HCEC 1CT (cell line): ENCODE data around the gene BNC2.

Source experiments
- DNase-seq: peaks from one replicate; pipeline ENCODE4 v3.0.0-alpha.2; 2017

BNC2 gene

DNA sequence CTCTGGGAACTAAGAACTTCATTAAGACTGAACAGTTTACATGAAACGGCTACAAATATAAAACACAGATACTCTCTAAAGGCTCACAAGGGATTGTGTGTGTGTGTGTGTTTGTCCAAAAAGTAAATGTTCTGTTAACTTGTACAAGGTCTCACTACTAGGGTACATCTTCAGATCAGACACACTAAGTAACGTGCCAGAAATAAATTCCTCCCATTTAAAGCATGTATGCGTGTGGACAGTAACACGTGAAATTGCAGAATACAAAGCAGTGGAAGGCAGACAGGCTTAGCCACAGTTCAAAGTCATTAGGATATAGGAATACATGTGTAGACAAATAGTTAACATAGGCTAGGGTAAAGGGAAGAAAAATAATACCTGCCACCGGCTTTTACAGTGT is 1.8 kb downstream of the BNC2 start:
- peak; percentile 31 for DNase-seq

DNA sequence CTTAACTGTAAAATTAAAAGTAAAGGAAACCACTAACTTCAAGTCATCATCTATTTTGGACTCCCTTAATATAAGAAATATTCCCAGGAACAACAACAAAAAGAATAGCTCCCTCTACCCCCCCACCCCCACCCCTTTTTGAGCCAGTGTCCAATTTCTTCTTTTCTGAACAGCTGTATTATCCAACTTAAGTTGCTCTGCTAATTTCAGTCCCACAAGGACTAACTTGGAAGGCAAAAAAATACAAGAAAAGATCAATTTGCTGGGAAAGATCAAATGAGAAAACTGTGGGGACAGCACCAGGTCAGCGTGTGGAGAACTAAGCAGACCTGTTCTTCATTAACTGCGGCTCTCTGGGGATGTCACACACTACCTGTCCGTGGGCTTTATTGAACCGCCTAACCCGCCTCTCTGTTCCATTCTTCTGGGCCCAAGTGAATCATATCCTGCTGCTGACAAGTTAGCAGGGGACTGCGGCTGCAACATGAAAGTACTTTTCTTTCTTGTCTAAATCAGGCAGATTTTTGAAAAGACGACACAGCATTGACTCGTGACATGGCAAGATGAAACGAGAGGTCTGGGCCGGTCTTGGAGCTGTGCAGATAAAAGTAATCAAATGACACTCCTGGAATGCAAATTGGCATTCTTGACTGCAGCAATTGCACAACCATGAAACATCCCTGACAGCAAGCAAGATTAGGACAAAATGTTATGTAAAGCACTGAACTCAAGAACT is 2.7 kb downstream of the BNC2 start:
- peak; percentile 66 for DNase-seq

GRCh38 chr9:16866587-16866986 is 3.9 kb downstream of the BNC2 start:
- DNase-seq = peak; percentile 55

- DNase-seq = peak; percentile 71
Observed at GRCh38 chr9:16864649-16865434, 5.6 kb downstream of the BNC2 start.

DNA sequence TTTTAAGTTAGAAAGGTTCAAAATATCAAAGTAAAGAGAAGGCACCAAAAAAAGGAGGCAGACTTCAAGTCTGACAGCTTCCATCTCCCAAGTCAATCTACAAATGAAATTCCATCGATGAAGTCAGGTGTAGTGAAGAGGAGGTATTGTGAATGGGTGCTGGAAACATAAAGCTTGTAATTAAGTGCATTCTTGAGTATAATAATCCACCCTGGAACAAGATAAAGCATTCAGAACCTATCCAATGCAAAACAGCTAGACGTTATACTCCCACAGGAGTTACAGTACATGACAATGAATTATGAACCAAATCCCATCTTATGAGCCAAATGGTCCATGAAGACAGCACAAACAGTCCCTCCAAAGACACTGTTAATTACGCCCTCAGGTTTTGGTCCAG is 22.3 kb downstream of the BNC2 start:
- DNase-seq = no peak

- no peak for DNase-seq
Observed at GRCh38 chr9:16846986-16847385, 23.5 kb downstream of the BNC2 start.

DNA sequence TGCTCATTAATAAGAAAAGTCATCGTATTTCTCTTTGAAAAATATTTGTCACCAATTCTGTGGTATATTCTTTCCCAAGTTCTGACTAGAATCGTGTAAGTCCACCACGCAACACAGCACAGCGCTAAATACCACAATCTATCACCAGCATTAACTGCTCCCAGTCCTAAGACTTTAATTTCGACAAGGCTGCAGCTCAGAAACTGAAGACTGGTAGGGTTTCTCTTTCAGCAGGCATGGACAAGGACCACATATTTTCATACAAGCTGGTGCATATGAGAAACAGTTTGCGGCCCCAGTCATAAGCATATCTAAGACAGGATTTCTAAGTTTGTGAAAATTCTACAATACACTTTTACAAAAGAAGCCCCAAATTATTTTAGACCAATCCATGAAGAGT is 24.1 kb downstream of the BNC2 start:
- DNase-seq = no peak

DNA sequence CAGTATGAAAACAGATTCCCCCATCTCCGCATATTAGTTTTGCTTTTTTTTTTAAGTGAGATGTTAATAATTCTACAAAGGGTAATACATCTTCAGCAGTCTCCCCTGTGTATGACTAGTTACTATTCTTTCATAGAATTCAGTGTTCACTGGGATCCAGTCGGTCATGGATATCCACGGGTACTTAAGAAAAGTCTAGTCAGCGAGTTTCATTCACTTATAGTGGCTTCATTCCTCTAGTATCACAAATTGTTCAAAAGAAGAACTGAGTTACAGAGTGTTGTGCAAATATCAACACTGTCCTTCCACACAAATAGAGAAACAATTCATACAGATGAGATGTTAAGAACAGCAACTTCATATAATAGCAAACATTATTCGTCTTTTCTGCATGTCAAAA is 35.7 kb downstream of the BNC2 start:
- no peak for DNase-seq

- no peak for DNase-seq
Observed at GRCh38 chr9:16833296-16833835, 37.1 kb downstream of the BNC2 start.

DNA sequence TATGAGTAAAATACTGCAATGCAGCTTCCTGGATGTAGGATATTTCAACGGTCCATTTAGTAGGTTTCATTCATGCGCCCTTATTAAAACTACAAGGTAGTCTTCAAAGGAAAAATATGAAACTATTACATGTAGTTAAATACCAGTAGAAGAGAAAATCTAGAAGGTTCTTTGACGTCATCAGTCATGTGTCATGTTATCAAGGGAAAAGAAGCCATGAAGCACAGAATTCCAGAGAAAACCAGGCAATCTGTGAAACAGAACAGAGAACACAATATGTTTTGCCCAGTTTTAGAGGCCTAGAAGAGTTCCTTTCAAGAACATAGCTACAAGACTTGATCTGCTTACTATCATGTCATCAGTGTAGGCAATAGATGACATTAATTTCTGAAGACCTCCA is 38.4 kb downstream of the BNC2 start:
- no peak for DNase-seq

DNA sequence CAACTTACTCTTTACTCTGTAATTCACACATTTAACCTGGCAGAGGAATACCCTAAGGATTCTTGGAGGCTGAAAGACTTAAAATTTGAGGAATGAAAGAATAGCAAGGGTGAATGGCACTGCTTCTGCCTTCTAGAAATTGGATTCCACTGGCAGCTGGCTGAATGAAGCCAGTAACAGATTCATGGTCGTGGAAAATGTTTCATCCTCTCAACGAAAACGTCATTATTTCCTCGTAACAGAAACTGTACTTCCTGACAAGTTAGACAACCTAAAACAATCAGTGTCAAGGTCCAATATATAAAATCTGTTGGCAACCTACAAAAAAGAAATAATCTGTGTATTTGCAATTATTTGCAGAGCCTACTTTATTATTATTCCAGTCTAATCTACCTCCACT is 39.7 kb downstream of the BNC2 start:
- no peak for DNase-seq

GRCh38 chr9:16828340-16829281 is 41.9 kb downstream of the BNC2 start:
- peak; percentile 73 for DNase-seq

DNA sequence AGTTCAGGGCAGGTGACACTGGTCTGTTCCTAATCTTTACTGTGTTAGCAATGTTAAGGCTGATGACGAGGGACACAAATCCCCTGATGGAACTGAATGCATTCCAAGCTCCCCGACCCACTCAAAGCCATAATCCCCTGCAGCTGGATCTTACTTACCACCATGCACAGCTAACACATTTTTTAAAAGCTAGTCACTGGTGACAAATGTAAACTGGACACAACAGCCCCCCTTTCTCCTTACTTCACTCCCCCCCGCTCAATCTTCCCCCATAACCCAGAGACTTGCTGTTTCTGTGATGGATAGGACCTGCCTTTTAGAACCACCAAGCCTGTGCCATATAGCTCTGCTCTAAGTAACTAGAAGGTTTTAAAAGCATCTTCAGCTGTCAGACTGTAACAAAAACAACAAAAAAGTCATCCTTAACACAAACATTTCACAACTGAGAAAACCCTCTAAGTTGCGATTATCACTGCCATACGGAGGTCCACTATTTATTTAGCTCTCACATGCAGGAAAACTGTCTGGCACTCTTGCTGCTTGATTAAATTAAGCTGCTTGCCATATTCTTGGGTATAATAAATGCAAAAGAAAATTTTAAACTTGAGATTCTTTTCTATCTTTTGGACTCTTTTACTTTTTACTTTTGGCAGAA is 44.4 kb downstream of the BNC2 start:
- peak; percentile 96 for DNase-seq

DNA sequence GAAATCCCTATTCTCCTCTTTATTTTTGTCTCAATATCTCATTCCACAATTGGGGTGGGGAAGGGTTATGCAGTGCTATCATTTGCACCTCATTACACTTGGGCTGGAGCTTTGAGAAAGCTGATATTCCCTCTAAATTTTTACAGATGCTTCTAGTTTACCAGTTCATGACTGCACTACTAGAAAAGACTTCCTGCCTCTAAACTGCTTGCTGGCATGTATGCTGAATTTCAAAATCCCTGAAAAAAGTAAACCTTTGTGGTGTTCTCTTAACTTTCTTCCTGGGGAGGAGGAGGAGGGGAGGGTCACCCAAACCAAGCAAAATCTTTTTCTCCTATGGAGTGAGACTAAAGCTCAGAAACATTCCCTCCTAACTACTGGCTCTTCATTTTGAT is 45.1 kb downstream of the BNC2 start:
- peak; percentile 65 for DNase-seq

DNA sequence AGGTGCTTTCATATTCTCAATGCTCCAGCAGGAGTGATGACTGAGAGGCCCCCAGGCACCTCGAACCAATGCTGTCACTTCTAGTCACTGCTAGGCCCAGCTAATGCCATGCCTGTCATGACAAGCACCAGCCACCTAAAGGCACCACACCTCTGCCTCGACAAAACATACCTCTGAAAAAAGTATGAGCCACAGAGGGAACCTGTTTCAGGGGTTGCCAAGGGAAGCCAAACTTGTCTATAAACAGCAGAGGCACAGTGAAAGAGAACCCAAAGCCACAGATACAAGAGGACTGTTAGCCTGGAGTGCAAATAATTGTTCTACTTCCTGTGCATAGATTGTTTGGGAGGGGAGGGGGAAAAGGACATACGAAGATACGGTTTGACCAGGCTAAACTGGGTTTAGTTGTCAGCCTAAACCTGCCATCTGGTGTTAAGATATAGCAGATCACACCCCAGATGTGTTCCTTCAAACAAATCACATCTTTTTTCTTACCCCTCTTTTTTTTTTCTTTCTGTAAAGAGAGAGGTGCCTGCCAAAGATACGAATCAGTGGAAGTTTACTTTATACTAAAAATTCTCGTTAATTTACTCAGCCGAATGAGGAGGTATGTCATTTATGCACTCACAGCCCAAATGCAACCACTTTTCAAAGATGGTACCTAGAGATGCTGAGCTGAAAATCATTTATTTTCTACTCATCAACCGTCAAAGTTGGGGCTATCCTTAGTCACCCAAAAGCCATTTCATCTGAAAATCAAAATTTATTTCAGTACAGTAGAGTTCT is 45.7 kb downstream of the BNC2 start:
- peak; percentile 78 for DNase-seq

DNA sequence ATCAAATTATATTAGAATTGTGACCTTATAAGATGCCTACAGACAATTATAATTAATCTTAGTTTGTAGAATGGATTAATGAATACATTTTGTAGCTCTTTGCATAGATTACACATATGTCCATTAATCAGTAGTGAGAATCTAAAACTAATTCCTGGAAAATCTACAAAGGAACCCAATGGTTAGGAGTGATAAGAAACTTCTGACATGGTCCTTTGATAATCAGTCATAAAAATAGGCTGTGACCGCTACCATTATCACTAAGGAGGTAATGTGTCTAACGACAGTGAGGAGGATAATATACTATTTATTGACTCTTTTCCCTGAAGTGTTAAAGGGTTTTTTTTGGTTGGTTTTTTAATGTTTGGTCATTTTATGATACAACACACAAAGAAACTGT is 46.6 kb downstream of the BNC2 start:
- DNase-seq = no peak

DNA sequence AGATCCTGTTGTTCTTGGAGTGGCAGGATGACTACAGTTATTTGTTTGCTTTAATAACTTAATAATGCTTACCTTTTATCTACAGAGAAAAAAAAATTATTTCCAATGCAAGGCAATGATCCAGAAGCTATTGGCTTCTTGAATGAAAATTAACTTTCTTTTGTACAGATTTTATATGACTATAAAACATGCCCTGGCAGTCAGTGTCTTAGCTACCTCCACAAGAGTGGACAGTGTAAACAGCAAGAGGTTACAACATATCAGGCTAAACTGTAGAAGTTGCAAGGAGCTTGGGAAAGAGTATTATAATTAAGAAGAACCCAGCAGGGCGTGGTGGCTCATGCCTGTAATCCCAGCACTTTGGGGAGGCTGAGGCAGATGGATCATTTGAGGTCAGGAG is 49.1 kb downstream of the BNC2 start:
- DNase-seq = no peak

- no peak for DNase-seq
Observed at GRCh38 chr9:16817514-16817913, 53.0 kb downstream of the BNC2 start.

GRCh38 chr9:16817002-16817401 is 53.5 kb downstream of the BNC2 start:
- DNase-seq = no peak

- DNase-seq = no peak
Observed at GRCh38 chr9:16816011-16816410, 54.5 kb downstream of the BNC2 start.

DNA sequence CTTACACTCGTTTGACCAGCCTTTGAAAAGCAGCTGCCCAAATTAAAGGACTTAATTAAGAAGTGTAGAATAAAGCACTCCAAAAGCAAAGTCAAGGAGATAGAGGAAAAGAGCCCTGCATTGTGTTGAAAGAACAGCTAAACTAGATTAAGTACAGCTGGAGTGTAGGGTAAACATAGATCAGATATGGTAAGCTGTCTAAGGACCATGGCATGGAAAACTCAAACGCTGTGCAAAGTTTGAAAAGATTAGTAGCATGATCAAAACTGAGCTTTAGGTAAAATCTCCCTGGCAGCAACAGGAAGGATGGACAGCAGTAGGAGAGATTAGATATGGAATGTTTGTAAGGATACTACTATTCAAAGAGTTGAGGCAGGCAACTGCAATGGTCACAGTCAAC is 55.4 kb downstream of the BNC2 start:
- no peak for DNase-seq

DNA sequence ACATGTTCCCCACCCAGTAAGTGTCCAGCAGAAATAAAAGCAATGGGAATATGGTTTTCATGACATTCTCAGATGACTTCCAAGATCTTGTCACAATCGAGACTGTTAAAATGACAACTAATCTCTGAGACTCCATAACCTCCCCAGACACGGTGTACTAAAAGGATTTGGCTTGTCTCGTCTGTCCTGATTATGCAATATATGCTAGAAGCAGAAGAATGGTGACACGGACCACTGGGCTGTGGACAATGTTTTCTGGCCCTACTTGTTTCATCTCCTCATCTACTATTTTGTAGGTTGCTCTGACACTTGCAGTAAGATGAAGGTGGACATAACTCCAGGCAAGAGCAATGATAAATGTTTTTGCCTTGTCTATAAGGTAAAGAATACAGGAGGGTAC is 56.6 kb downstream of the BNC2 start:
- no peak for DNase-seq
